Fibroblast of pulmonary artery (primary cell): ENCODE data around the gene HORMAD2.

Source experiments
- DNase-seq: peaks from one replicate; pipeline ENCODE4 v3.0.0-alpha.2; 2010; ENCODE audit warnings: low read depth
- H3K4me3 ChIP-seq: replicated peaks from 2 replicates; pipeline ENCODE4 v1.5.1; 2011; ENCODE audit warnings: low read depth, mild to moderate bottlenecking, control low read depth, low read length, moderate library complexity
- TF ChIP-seq, protein P1 (sequence below): IDR thresholded peaks from 2 replicates; pipeline ENCODE4 v1.5.1; 2011; ENCODE audit warnings: mild to moderate bottlenecking, control low read depth, low read length, inconsistent platforms; ENCODE audit errors: missing control alignments

Gene HORMAD2

GRCh38 chr22:30175690-30176288 lies 95.5 kb downstream of the HORMAD2 start:
- TF ChIP-seq, protein P1, sequence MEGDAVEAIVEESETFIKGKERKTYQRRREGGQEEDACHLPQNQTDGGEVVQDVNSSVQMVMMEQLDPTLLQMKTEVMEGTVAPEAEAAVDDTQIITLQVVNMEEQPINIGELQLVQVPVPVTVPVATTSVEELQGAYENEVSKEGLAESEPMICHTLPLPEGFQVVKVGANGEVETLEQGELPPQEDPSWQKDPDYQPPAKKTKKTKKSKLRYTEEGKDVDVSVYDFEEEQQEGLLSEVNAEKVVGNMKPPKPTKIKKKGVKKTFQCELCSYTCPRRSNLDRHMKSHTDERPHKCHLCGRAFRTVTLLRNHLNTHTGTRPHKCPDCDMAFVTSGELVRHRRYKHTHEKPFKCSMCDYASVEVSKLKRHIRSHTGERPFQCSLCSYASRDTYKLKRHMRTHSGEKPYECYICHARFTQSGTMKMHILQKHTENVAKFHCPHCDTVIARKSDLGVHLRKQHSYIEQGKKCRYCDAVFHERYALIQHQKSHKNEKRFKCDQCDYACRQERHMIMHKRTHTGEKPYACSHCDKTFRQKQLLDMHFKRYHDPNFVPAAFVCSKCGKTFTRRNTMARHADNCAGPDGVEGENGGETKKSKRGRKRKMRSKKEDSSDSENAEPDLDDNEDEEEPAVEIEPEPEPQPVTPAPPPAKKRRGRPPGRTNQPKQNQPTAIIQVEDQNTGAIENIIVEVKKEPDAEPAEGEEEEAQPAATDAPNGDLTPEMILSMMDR = no peak
- no peak overlapping the region for H3K4me3 ChIP-seq
- no peak for DNase-seq

- TF ChIP-seq, protein P1 = no peak
Observed at GRCh38 chr22:30176431-30176830, 96.2 kb downstream of the HORMAD2 start.

DNA sequence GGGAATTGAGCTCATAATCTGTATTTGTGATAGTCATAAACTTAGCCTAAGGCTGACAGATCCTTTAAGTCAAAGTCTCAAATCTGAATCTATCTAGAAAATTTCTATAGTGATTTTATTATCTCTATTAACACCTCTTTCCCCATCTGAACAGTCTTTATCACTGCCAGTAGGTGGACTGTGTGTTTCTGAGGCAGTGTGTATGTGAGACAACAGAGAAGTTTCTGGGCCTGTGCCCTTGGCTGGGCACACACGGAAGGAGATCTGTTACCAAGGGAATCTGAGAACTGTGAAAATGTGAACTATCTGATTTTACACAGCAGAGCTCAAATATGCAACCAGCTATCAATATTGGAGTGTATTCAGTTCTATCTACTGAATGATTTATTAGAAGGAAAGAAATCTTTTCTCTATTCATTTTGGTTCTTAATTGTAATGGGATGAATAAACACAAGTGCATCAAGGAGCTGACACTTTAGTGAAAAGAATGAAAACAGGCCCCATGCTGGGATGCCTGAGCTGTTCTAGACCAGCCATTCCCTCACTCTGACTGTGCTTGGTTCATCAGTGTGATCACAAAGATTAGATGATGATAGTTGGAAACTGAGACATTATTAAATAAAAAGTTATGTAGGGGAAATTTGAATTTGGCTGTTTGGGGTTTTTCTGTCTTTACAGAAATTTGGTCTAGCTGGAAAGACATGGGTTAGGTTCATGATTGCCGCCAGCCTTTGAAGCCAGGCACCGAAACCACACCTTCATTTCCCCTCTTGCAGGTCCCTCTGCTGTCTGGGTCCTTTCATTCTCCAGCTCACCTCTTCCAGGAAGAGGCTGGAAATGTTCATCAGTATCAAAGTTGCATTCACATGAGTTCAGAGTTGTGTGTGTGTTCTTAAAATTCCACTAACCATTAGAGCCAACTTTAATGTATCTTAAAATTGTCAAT lies 98.2 kb downstream of the HORMAD2 start:
- no peak overlapping the region for H3K4me3 ChIP-seq
- DNase-seq = no peak
- TF ChIP-seq, protein P1 = no peak

More at GRCh38 chr22:30176431-30176830, 96.2 kb downstream of the HORMAD2 start:
- H3K4me3 ChIP-seq = no peak overlapping the region
- no peak for DNase-seq

DNA sequence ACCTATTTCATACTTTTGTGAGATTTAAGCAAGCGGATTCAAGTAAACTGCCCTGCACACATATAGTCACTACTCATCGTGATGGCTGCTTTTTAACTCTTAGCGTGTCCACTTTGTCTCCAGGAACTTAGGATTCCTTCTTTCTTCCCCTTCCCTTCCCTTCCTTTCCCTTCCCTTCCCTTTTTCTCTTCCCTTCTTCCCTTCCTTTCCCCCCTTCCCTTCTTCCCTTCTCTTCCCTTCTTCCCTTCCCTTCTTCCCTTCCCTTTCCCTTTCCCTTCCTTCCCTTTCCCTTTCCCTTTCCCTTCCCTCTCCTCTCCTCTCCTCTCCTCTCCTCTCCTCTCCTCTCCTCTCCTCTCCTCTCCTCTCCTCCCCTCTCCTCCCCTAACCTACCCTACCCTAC lies 100.4 kb downstream of the HORMAD2 start:
- TF ChIP-seq, protein P1 = no peak
- DNase-seq = no peak
- no peak overlapping the region for H3K4me3 ChIP-seq

DNA sequence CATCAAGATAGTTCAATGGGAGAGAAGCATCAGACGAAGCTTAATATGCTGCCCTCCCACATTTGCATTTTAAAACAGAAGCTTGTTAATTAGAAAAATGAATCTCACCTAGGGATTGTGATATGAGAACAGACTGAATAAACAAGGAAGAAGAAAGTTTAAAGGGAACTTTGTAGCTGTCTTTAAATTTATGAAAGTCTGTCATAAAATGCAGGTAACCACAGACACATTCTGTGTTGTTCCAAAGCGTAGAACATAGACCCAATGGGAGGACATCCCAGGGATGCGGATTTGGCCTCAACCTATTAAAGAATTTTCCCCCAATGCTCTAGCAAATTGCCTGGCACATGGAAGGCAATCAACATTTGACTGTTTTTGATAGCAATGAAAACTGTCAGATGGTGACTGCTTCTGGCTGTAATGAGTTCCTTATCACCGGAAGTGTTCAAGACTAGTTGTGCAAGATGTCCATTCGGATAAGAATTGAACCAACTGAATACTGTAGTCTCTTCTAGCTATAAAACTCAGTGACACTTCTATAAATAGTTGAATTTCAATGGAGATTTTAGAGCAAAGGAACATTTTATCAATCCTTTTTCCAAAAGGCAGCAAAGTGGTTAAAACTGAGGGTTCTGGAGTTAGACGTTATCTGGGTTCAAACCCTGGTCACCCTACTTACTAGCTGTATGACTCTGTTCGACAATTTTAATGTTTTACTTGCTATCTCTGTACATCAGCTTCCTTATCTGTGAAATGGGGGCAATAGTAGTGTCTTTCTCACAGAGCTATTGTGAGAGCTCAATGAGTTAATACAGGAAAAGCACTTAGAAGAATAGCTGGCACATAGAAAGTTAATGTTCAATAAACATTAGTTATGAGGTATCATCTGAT lies 101.4 kb downstream of the HORMAD2 start:
- H3K4me3 ChIP-seq = no peak overlapping the region
- no peak for DNase-seq
- TF ChIP-seq, protein P1 = no peak

DNA sequence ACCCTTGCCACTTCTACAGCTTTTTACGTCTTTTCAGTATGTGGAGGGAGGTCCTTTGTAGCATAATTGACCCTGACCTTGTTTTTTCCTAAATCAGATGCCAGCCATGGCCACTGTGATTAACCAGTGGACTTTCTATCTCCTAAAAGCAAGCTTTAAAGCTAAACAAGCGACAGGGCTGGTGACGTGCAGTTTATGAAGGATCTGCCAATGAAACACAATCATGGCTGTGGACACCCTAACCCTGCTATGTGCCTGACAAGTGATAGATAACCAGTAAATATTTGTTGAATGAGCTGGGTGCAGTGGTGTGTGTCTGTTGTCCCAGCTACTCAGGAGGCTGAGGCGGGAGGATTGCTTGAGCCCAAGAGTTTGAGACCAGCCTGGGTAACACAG lies 102.1 kb downstream of the HORMAD2 start:
- no peak overlapping the region for H3K4me3 ChIP-seq

More for the DNA sequence above, 102.1 kb downstream of the HORMAD2 start:
- TF ChIP-seq, protein P1 = no peak
- no peak for DNase-seq
